T-helper 17 cell (primary cell): ENCODE measurements around the gene BRS3. TPM values are rescaled to one million over a fixed set of nuclear protein-coding genes. Genes with fewer than 3 reads are reported as not detected.
"Not testable (repeated sequence)": the region's sequence is repeated elsewhere in the genome, so short reads cannot be mapped to it uniquely, and the experiment has no call there.

Experiments used
- ATAC-seq: fragments of 150-1000 bp; cut with Tn5 transposase; 2 replicates; pipeline ENCODE4 v1.10.0; 2021; ENCODE audit warnings: mild to moderate bottlenecking, moderate library complexity
- DNase-seq, 3 donors: peaks; one replicate each; pipeline versions ENCODE4 v3.0.0 to v3.0.0-alpha.2; 2020 to 2021
- H3K9me3 ChIP-seq: one replicate; pipeline ENCODE4 v1.7.0; 2013; ENCODE audit warnings: low read length, mild to moderate bottlenecking; ENCODE audit not compliant: control insufficient read depth, poor library complexity, severe bottlenecking
- H3K27ac Mint-ChIP-seq: one replicate; pipeline ENCODE4 v1.8.0; 2022; ENCODE audit warnings: mild to moderate bottlenecking, moderate library complexity, mixed read lengths
- H3K27me3 Mint-ChIP-seq: one replicate; pipeline ENCODE4 v1.8.0; 2022; ENCODE audit warnings: mixed read lengths
- H3K36me3 Mint-ChIP-seq: one replicate; pipeline ENCODE4 v1.8.0; 2022; ENCODE audit warnings: low read depth, mixed read lengths
- H3K4me1 Mint-ChIP-seq: one replicate; pipeline ENCODE4 v1.8.0; 2022; ENCODE audit warnings: mild to moderate bottlenecking, mixed read lengths
- H3K4me3 Mint-ChIP-seq: one replicate; pipeline ENCODE4 v1.8.0; 2022; ENCODE audit warnings: mild to moderate bottlenecking, moderate library complexity, mixed read lengths
- total RNA-seq, 4 donors: library from RNA in 2 of 4; stranded (reverse) in 2 of 4; gene quantifications; one replicate each; pipeline ENCODE4 v1.2.3 and lab custom pipeline; 2022 to 2026

BRS3 gene
- total RNA-seq = not detected
- 0 reads per million in 2 donors for total RNA-seq (lab: John Stamatoyannopoulos, UW)

GRCh38 chrX:136487647-136488046, at the start of gene BRS3:
BRS3 (plus strand) TSS chrX:136487947; CDS start chrX:136488115, 168 bp downstream.
- DNase-seq = no peak
- H3K36me3 Mint-ChIP-seq = no peaks in the 10 kb centered on the region
- peaks cover 31% of the 10 kb centered on the region for H3K27me3 Mint-ChIP-seq
- ATAC-seq = no peak
- H3K9me3 ChIP-seq = no peaks in the 10 kb centered on the region
- H3K27ac Mint-ChIP-seq = no peak within 1 kb of the TSS
- no peak within 1 kb of the TSS for H3K4me3 Mint-ChIP-seq
- no peaks in the 10 kb centered on the region for H3K4me1 Mint-ChIP-seq

DNA sequence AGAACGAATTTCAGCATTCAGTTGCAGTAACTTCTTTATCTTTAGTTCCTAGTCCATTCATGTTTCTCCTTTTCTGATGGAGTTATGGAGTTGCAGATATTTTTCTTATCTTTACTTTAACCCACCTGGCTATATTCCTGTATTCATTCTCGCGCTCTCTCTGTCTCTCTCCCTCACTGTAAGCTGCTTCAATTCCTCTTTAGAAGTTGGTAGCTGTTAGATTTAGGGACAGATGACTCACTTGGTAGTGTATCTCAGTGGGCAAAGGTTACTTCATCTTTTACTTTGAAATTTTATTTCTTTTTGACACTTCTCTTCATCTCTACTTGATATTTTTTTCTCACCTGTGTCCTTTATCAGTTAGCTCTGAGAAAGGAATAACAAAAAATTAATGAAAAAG, 49.6 kb upstream of the BRS3 start:
- no peaks in the 10 kb centered on the region for H3K9me3 ChIP-seq
- DNase-seq (no peak), ATAC-seq (no peak)
- no peaks in the 10 kb centered on the region for H3K4me1 Mint-ChIP-seq
- no peak overlapping the region for H3K4me3 Mint-ChIP-seq
- peaks cover 3% of the 10 kb centered on the region for H3K36me3 Mint-ChIP-seq
- no peak overlapping the region for H3K27ac Mint-ChIP-seq
- no peaks in the 10 kb centered on the region for H3K27me3 Mint-ChIP-seq

DNA sequence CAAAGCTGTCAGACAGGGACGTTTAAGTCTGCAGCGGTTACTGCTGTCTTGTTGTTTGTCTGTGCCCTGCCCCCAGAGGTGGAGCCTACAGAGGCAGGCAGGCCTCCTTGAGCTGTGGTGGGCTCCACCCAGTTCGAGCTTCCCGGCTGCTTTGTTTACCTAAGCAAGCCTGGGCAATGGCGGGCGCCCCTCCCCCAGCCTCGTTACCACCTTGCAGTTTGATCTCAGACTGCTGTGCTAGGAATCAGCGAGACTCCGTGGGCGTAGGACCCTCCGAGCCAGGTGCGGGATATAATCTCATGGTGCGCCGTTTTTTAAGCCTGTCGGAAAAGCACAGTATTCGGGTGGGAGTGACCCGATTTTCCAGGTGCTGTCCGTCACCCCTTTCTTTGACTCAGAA, 42.1 kb upstream of the BRS3 start:
- not testable (repeated sequence) for H3K4me3 Mint-ChIP-seq, H3K4me1 Mint-ChIP-seq, H3K36me3 Mint-ChIP-seq, H3K9me3 ChIP-seq, H3K27ac Mint-ChIP-seq, DNase-seq, ATAC-seq, H3K27me3 Mint-ChIP-seq

GRCh38 chrX:136446208-136446607, 41.5 kb upstream of the BRS3 start:
- no peak overlapping the region for H3K27ac Mint-ChIP-seq
- DNase-seq (no peak), ATAC-seq (no peak)
- no peaks in the 10 kb centered on the region for H3K27me3 Mint-ChIP-seq
- no peak overlapping the region for H3K4me3 Mint-ChIP-seq
- no peaks in the 10 kb centered on the region for H3K36me3 Mint-ChIP-seq
- H3K4me1 Mint-ChIP-seq = no peaks in the 10 kb centered on the region
- H3K9me3 ChIP-seq = no peaks in the 10 kb centered on the region

- ATAC-seq (no peak), DNase-seq (no peak)
- H3K4me1 Mint-ChIP-seq = no peaks in the 10 kb centered on the region
- no peaks in the 10 kb centered on the region for H3K9me3 ChIP-seq
- H3K27me3 Mint-ChIP-seq = no peaks in the 10 kb centered on the region
- H3K4me3 Mint-ChIP-seq = no peak overlapping the region
- no peak overlapping the region for H3K27ac Mint-ChIP-seq
- H3K36me3 Mint-ChIP-seq = no peaks in the 10 kb centered on the region
Measured at GRCh38 chrX:136447308-136447707, 40.4 kb upstream of the BRS3 start.

- no peaks in the 10 kb centered on the region for H3K9me3 ChIP-seq
- DNase-seq (no peak), ATAC-seq (no peak)
- H3K27me3 Mint-ChIP-seq = no peaks in the 10 kb centered on the region
- no peaks in the 10 kb centered on the region for H3K36me3 Mint-ChIP-seq
- H3K27ac Mint-ChIP-seq = no peak overlapping the region
- no peaks in the 10 kb centered on the region for H3K4me1 Mint-ChIP-seq
- no peak overlapping the region for H3K4me3 Mint-ChIP-seq
Measured at GRCh38 chrX:136447968-136448367, 39.8 kb upstream of the BRS3 start.

- Mint-ChIP-seq H3K4me1 (no peaks in the 10 kb centered on the region), H3K36me3 (no peaks in the 10 kb centered on the region), H3K4me3 (no peak overlapping the region), H3K27ac (no peak overlapping the region), H3K27me3 (no peaks in the 10 kb centered on the region)
- no peaks in the 10 kb centered on the region for H3K9me3 ChIP-seq
- ATAC-seq (no peak), DNase-seq (no peak)
Measured at GRCh38 chrX:136450050-136450830, 37.5 kb upstream of the BRS3 start.

DNA sequence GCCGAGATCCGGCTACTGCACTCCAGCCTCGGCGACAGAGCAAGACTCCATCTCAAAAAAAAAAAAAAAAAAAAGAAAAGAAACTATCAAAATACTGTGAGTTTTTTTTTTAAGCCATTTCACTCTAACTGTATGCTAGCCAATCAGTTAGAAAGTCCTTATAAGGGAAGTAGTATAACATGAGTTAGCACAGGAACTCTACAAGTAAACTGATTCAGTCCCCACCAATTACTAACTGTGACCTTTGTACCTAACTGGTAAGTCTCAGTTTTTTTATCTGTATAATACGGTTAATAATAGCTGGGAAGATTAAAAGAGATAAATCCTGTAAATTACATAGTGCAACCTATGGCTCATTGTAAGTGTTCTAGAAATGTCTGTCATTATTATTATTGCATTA, 35.1 kb upstream of the BRS3 start:
- no peak for ATAC-seq
- no peak overlapping the region for H3K4me3 Mint-ChIP-seq
- H3K9me3 ChIP-seq = no peaks in the 10 kb centered on the region
- no peak for DNase-seq
- H3K27me3 Mint-ChIP-seq = no peaks in the 10 kb centered on the region
- H3K4me1 Mint-ChIP-seq = no peaks in the 10 kb centered on the region
- H3K36me3 Mint-ChIP-seq = no peaks in the 10 kb centered on the region
- no peak overlapping the region for H3K27ac Mint-ChIP-seq

DNA sequence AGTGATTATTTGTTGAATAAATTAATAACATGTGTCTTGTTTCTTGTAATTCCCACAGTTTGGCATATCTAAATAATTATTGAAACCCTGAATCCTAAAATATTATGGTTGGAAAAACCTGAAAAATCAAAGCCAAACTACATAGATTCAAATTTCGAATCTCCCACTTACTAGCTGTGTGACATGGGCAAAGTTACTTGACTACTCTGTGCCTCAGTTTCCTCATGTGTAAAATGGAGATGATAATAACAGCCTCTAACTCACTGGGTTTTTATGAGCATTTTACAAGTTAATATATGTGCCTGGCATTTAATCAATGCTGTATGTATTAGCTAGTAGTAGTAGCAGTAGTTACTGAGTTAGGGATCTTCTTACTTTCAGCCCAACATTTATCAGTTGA, 34.6 kb upstream of the BRS3 start:
- no peak for DNase-seq
- H3K27me3 Mint-ChIP-seq = no peaks in the 10 kb centered on the region
- H3K27ac Mint-ChIP-seq = no peak overlapping the region
- H3K9me3 ChIP-seq = no peaks in the 10 kb centered on the region
- ATAC-seq = no peak
- no peaks in the 10 kb centered on the region for H3K36me3 Mint-ChIP-seq
- no peaks in the 10 kb centered on the region for H3K4me1 Mint-ChIP-seq
- no peak overlapping the region for H3K4me3 Mint-ChIP-seq

DNA sequence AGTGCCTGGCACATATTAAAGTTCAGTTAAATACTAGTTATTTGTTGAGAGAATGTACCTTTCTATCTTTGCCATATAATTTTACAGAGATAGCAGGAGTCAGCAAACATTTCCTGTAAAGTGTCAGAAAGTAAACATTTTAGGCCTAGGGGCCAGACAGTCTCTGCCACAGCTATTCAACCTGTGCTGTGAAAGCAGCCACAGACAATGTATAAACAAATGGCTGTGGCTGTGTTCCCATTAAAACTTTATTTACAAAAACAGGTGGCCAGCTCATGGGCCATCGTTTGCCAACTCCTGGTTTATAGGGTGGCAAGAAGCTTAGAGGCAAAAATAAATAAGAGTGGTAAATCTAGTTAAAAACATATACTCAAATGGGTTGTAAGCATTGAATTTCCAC, 34.0 kb upstream of the BRS3 start:
- H3K9me3 ChIP-seq = no peaks in the 10 kb centered on the region
- H3K36me3 Mint-ChIP-seq = no peaks in the 10 kb centered on the region
- H3K27ac Mint-ChIP-seq = no peak overlapping the region
- no peaks in the 10 kb centered on the region for H3K4me1 Mint-ChIP-seq
- no peak overlapping the region for H3K4me3 Mint-ChIP-seq
- H3K27me3 Mint-ChIP-seq = no peaks in the 10 kb centered on the region
- ATAC-seq (no peak), DNase-seq (no peak)

DNA sequence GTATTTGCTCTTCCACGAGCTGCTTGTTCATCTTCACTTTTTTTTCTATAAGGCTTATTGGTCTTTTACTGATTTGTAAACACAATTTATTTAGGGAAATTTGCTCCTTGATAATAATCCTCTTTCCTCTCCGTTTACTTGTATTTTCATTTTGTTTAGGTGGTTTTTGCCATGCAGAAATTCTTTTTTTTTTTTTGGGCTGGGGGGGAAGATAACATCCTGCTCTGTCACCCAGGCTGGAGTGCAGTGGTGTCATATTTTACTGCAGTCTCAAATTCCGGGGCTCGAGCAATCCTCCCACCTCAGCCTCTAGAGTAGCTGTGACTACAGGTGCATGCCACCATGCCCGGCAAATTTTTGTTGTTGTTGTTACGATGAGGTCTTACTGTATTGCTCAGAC, 31.6 kb upstream of the BRS3 start:
- H3K9me3 ChIP-seq = no peaks in the 10 kb centered on the region
- Mint-ChIP-seq H3K4me3 (no peak overlapping the region), H3K36me3 (no peaks in the 10 kb centered on the region), H3K27ac (no peak overlapping the region), H3K27me3 (no peaks in the 10 kb centered on the region), H3K4me1 (no peaks in the 10 kb centered on the region)
- DNase-seq (no peak), ATAC-seq (no peak)

GRCh38 chrX:136457303-136457917, 30.3 kb upstream of the BRS3 start:
- no peaks in the 10 kb centered on the region for H3K27me3 Mint-ChIP-seq
- H3K4me3 Mint-ChIP-seq = no peak overlapping the region
- no peaks in the 10 kb centered on the region for H3K4me1 Mint-ChIP-seq
- no peaks in the 10 kb centered on the region for H3K36me3 Mint-ChIP-seq
- no peak for DNase-seq
- no peaks in the 10 kb centered on the region for H3K9me3 ChIP-seq
- no peak for ATAC-seq
- H3K27ac Mint-ChIP-seq = no peak overlapping the region

DNA sequence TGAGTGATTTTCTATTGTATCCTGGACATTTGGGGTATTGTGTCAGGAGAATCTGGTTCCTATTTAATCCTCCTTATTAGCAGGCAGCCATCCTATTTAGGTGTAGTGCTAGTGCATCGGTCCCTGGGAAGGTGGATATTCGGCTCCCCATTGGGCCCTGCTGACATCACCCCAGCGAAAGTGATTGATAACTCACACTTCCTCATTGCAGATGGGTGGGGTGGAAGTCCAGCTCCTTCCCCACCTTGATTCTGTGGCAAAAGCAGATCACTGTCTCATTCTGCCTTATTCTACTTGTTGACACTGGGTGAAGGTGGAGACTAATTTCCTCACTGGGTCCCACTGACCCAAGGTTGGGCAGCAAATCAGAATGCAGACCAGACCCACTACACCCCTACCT, 23.2 kb upstream of the BRS3 start:
- H3K36me3 Mint-ChIP-seq = peaks cover 2% of the 10 kb centered on the region
- H3K27me3 Mint-ChIP-seq = no peaks in the 10 kb centered on the region
- H3K4me1 Mint-ChIP-seq = no peaks in the 10 kb centered on the region
- ATAC-seq (no peak), DNase-seq (no peak)
- peaks cover 2% of the 10 kb centered on the region for H3K9me3 ChIP-seq
- H3K4me3 Mint-ChIP-seq = no peak overlapping the region
- no peak overlapping the region for H3K27ac Mint-ChIP-seq

DNA sequence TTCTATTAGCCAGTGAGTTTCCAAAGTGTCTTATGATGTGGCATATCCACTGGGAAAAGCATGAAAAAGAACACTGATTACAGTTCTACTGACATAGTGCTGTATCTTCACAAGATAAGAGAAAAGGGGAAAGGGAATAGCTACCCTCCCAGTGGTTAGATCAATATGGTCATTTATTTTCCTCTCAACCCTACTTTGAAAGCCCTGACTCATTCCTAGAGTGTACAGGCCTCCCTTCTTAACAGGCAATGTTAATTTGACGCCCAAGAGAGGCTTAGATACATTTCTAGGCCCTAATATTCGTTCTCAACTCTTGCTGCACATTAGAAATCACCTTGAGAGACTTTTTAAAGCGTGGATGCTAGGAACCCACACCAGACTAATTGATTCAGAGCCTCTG, 20.4 kb upstream of the BRS3 start:
- no peak overlapping the region for H3K27ac Mint-ChIP-seq
- no peak for ATAC-seq
- H3K4me3 Mint-ChIP-seq = no peak overlapping the region
- H3K4me1 Mint-ChIP-seq = no peaks in the 10 kb centered on the region
- peaks cover 2% of the 10 kb centered on the region for H3K36me3 Mint-ChIP-seq
- no peaks in the 10 kb centered on the region for H3K27me3 Mint-ChIP-seq
- H3K9me3 ChIP-seq = peaks cover 2% of the 10 kb centered on the region
- DNase-seq = no peak
